ENCODE measurements around the gene SNCB.

The SNCB gene

DNA sequence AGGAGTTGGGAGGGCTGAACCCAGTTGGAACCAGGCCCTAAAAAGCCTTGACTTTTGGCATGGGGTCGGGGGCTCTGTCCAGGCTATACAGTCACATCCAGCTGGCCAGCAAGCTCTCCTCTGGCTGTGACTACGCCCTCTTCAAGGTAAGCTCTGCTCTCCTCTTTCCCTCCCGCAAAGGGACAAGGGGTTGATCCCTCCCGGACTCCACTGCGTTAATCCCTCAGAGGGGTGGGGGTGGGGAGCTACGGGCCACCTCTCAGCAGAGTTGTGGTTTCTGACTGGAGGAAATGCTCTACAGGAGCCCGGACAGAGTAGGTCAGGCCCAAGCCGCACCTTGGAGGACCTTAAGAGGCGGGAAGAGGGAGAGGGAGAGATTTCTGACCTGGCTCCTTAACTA lies 14.0 kb upstream of the SNCB start:
- H3K36me3 ChIP-seq = no peaks in the 10 kb centered on the region
- H3K4me1 ChIP-seq (ENCODE audit: control insufficient read depth in 1 of 2, insufficient read depth in 1 of 2, low read depth in 1 of 2, low read length in 1 of 2) = peaks cover 13 to 16% of the 10 kb centered on the region in 2 experiments
- H3K27ac ChIP-seq = no peak overlapping the region
- H3K9me3 ChIP-seq = no peaks in the 10 kb centered on the region
- peaks cover 37% of the 10 kb centered on the region for H3K27me3 ChIP-seq
- TF ChIP-seq, protein P1, sequence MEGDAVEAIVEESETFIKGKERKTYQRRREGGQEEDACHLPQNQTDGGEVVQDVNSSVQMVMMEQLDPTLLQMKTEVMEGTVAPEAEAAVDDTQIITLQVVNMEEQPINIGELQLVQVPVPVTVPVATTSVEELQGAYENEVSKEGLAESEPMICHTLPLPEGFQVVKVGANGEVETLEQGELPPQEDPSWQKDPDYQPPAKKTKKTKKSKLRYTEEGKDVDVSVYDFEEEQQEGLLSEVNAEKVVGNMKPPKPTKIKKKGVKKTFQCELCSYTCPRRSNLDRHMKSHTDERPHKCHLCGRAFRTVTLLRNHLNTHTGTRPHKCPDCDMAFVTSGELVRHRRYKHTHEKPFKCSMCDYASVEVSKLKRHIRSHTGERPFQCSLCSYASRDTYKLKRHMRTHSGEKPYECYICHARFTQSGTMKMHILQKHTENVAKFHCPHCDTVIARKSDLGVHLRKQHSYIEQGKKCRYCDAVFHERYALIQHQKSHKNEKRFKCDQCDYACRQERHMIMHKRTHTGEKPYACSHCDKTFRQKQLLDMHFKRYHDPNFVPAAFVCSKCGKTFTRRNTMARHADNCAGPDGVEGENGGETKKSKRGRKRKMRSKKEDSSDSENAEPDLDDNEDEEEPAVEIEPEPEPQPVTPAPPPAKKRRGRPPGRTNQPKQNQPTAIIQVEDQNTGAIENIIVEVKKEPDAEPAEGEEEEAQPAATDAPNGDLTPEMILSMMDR (IDR thresholded peaks at IDR 0.05) = no peak
- no peak overlapping the region for H3K4me3 ChIP-seq (ENCODE audit: low read depth in 1 of 2, low read length in 1 of 2)

DNA sequence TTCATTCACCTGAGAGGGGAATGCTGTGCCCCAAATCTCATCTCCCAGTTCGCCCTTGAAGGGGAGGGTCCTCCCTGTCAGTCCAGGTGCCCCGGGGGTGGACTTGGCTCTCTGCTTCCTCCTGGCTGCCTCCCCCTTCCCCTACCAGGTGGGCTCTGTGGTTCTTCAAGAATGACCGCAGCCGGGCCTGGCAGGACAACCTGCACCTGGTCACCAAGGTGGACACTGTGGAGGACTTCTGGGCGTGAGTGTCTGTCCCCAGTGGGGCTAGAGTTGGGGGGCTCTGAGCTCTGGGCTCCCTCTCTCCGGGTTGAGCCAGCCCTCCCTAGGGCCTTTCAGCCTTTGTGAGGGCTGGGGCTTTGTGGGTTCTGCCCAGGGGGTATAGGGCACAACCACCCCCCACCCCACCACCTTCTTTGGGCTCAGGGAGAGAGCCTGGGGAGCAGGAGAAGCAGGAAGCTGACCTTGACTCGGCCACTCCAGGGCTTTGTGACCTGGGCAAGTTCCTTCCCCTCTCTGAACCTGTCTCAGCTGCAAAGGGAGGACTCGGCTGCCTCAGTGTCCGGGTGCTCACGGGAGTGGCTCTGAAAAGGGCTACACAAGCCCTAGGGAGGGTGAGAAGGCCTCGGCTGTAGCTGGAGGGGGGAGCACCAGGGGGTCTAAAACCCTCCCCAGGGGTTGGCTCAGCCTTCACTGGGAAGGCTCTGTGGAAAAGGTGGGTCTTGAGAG lies 13.3 kb upstream of the SNCB start:
- H3K36me3 ChIP-seq = no peaks in the 10 kb centered on the region
- H3K4me3 ChIP-seq (ENCODE audit: low read depth in 1 of 2, low read length in 1 of 2) = no peak overlapping the region
- H3K27ac ChIP-seq = no peak overlapping the region
- H3K9me3 ChIP-seq = no peaks in the 10 kb centered on the region
- peaks cover 13 to 16% of the 10 kb centered on the region in 2 experiments for H3K4me1 ChIP-seq (ENCODE audit: control insufficient read depth in 1 of 2, insufficient read depth in 1 of 2, low read depth in 1 of 2, low read length in 1 of 2)
- TF ChIP-seq, protein P1 (IDR thresholded peaks at IDR 0.05) = no peak
- peaks cover 36% of the 10 kb centered on the region for H3K27me3 ChIP-seq

DNA sequence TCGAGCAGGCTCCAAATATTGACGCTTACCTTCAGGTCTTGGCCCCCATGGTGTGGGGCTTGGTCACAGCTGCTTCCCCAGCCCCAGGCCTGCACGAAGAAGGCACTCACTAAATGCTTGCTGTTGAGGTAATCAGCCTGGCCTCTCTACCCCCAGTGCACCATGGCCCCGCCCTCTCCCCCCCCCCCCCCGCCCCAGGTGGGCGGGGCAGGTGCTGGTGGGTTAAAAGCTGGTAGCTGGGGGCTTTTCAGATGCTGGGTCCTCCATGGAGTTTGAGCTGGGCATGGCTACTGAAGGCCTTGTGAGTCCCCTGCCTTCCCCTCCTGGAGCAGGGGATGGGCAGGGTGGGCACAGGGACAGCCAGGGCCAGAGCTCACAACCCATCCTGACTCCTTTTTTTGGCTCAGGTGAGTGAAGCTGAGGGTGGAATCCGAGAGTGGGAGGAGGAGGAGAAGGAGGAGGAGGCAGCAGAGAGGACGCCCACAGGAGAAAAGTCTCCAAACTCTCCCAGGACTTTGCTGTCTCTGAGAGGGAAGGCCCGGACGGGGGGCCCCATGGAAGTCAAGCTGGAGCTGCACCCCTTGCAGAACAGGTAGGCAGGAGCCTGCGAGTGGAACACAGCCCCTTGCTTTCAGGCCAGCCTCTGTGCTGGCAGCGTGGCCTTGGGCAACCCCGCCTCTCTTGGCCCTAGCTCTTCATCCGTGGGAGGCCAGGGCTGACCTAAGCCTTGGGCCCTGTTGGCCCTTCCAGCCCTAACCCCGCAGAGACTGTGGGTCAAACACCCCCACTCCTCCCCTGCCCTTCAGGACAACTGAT lies 12.5 kb upstream of the SNCB start:
- H3K9me3 ChIP-seq = no peaks in the 10 kb centered on the region
- peaks cover 36% of the 10 kb centered on the region for H3K27me3 ChIP-seq
- H3K36me3 ChIP-seq = no peaks in the 10 kb centered on the region
- TF ChIP-seq, protein P1 (IDR thresholded peaks at IDR 0.05) = no peak
- peaks cover 13 to 15% of the 10 kb centered on the region in 2 experiments for H3K4me1 ChIP-seq (ENCODE audit: control insufficient read depth in 1 of 2, insufficient read depth in 1 of 2, low read depth in 1 of 2, low read length in 1 of 2)
- no peak overlapping the region for H3K27ac ChIP-seq
- H3K4me3 ChIP-seq (ENCODE audit: low read depth in 1 of 2, low read length in 1 of 2) = no peak overlapping the region

DNA sequence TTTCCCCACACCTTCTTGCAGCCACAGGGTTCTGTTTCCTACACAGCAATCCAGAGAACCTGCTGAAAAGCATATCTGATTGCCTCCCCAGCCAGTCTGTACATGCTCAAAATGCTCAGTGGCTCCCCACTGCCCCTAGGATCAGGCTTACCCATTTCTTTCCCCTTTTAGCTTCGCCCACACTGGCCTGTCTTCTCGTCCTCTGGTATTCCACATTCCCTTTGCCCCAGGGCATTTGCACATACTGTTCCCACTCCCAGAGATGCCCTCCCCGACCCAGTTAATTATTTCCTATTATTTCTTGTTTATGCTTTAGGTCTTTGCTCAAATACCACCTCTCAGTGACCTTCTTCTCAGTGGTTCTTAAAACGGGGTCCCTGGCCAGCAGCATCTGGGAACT lies 10.3 kb upstream of the SNCB start:
- no peak overlapping the region for H3K27ac ChIP-seq
- TF ChIP-seq, protein P1 (IDR thresholded peaks at IDR 0.05) = no peak
- no peak overlapping the region for H3K4me3 ChIP-seq (ENCODE audit: low read depth in 1 of 2, low read length in 1 of 2)
- no peaks in the 10 kb centered on the region for H3K4me1 ChIP-seq (ENCODE audit: control insufficient read depth in 1 of 2, insufficient read depth in 1 of 2, low read depth in 1 of 2, low read length in 1 of 2)
- H3K27me3 ChIP-seq = peaks cover 40% of the 10 kb centered on the region
- H3K9me3 ChIP-seq = no peaks in the 10 kb centered on the region
- no peaks in the 10 kb centered on the region for H3K36me3 ChIP-seq

DNA sequence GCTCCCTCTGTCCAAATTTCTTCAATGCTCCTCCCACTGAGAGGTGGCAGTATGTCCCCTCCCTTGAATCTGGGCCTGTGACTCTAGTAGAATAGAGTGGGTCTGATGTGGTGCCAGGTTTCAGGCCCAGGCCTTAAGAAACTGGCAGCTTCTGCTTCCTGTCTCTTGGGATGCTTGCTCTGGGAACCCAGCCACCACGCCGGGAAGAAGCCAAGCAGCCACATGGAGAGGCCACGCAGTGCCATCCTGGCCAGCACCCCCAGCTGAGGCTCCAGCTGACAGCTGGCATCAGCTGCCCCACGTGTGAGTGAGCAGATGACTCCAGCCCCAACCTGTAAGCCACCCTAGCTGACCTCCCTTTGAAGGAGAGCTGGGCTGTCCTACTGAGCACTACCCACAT lies 9.6 kb upstream of the SNCB start:
- H3K27me3 ChIP-seq = peaks cover 45% of the 10 kb centered on the region
- H3K4me3 ChIP-seq (ENCODE audit: low read depth in 1 of 2, low read length in 1 of 2) = no peak overlapping the region
- no peak overlapping the region for H3K27ac ChIP-seq
- H3K4me1 ChIP-seq (ENCODE audit: control insufficient read depth in 1 of 2, insufficient read depth in 1 of 2, low read depth in 1 of 2, low read length in 1 of 2) = no peaks in the 10 kb centered on the region
- TF ChIP-seq, protein P1 (IDR thresholded peaks at IDR 0.05) = no peak
- no peaks in the 10 kb centered on the region for H3K36me3 ChIP-seq
- H3K9me3 ChIP-seq = no peaks in the 10 kb centered on the region

All from neutrophil (primary cell).